A549 treated with Hydrocortisone at 1 μM for 4 hours (cell line): Measurements from ENCODE around the gene GP9. TPM values are rescaled to one million over a fixed set of nuclear protein-coding genes. Genes with fewer than 3 reads are reported as not detected.

ENCODE experiments used
- total RNA-seq: library from RNA; stranded (reverse); fragments of 200-300 nt; extraction: Qiagen RNA extraction; gene quantifications from 5 replicates; pipeline ENCODE4 v1.2.3, GENCODE V29; 2022

The GP9 gene
- total RNA-seq = not detected in 5 replicates

GRCh38 chr3:129060276-129061022 lies at the start of gene GP9:
TSS of gene GP9 (plus strand) at chr3:129060779. CDS start at chr3:129061740, 961 bp downstream.

Other genes starting within 250 kb of the GP9 start
- 22.8 to 28.9 TPM (median 24.2 TPM) in 5 replicates for gene ACAD9, start 181.2 kb upstream of the GP9 start, total RNA-seq
- gene CFAP92, start 66.7 kb upstream of the GP9 start, total RNA-seq = not detected in 5 replicates
- 0.03 TPM in 1 of 5 replicates, not detected in the others for gene EFCC1, start 59.5 kb upstream of the GP9 start, total RNA-seq
- 3.2 to 5.8 TPM (median 4.4 TPM) in 5 replicates for gene RAB43, start 61.0 kb downstream of the GP9 start, total RNA-seq
- gene ISY1, start 100.3 kb downstream of the GP9 start, total RNA-seq = 21.0 to 22.9 TPM (median 21.7 TPM) in 5 replicates
- 341 to 385 TPM (median 346 TPM) in 5 replicates for gene CNBP, start 123.1 kb downstream of the GP9 start, total RNA-seq
- gene COPG1, start 188.8 kb downstream of the GP9 start, total RNA-seq = 68.6 to 96.1 TPM (median 75.6 TPM) in 5 replicates
- 39.6 to 46.2 TPM (median 44.3 TPM) in 5 replicates for gene HMCES, start 218.1 kb downstream of the GP9 start, total RNA-seq